Measurements from ENCODE around the gene MUC2.

MUC2 gene

GRCh38 chr11:1074244-1075221, at the start of gene MUC2:
TSS of gene MUC2 (plus strand) at chr11:1074874.
- no peak for DNase-seq

DNA sequence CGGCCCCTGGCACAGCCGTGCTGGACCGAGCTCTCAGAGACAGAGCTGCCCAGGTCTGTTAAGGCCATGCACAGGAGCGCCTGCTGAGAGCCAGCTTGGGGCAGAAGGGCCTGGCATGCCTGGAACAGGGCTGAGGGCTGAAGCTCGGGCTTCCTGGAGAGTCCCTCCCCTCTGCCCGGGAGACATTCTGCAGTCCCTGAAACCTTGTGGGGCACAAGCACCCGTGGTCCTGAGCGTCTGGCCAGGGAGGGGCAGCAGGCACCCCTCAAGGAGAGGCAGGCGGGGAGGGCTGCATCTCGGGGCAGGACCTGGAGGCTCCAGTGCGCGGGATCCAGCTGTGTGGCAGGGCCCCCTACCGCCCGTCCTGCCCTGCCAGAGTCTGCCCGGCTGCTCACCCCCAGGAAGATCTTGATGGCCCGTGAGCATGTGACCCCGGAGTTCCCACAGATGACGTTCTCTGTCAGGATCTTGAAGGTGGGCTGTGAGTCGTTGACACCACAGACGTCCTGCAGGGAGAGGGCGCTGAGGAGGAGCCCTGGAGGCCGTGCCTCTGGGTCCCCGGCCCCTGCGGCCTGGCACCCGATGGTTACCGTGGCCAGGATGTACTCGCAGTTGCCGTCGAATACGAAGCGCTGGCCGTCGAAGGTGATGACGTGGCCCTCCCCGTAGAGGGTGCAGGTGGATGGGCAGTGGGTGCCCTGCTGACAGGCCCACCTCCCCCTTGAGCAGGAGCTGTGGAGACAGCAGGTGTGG, 49.1 kb upstream of the MUC2 start:
- DNase-seq = no peak

GRCh38 chr11:1026163-1026450, 48.6 kb upstream of the MUC2 start:
- no peak for DNase-seq

DNA sequence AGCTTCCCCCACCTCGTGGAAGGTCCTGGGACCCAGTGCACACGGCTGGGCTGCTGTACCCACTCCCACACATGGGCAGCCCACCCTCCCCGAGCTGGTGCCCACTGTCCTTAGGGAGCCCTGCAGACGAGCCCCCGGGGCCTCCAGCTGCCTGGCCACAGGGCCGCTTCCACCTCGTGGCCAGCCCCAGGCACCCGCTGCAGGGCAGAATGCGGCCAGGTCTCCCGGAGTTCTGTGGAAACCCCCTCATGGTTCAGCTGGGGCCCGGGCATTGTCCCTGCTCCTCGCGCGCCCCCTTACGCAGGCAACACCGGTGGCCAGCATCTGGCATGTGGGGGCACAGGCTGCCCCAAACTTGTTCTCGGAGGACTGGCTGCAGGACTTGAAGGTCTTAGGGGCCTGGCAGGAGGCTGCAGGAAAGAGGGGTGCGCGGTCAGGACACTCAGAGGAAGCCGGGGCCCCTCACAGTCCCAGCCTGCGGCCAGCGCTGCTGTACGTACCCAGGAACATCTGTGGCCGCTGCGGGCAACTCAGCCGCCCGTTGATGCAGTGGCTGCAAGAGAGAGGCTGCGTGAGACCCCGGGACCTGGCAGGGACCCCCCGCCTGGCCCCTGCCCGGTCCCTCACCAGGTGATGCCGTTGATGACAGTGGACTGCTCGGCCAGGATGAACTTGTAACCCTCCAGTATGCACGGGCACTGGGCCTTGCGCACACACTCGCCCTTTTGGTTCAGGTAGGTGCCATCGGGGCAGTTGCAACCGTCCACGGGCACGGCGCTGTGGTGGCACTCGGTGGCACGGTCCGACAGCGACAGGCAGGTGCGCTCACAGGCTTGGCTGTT, 47.8 kb upstream of the MUC2 start:
- DNase-seq = no peak

GRCh38 chr11:1027483-1028290, 47.0 kb upstream of the MUC2 start:
- no peak for DNase-seq

GRCh38 chr11:1028291-1028540, 46.5 kb upstream of the MUC2 start:
- DNase-seq = no peak

DNA sequence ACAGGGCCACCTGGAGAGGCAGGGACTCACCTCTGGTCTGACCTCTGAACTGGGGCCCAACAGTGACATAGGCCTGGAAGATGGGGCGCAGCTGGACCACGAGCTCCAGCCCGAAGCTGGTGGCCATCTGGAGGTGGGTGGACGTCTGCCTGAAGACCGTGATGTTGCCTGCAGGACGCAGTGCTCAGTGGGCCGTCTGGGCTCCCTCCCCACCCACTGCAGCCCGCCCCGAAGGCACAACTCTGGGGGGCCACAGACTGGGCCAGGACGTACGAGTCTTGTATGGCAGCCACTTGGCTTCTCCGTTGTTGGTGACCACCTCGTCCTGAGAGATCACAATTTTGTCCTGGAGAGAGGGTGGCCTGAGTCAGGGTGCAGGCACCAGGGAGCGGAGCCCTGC, 46.1 kb upstream of the MUC2 start:
- no peak for DNase-seq

GRCh38 chr11:1029051-1029450, 45.6 kb upstream of the MUC2 start:
- DNase-seq = no peak

- no peak for DNase-seq
Measured at GRCh38 chr11:1029654-1030053, 45.0 kb upstream of the MUC2 start.

GRCh38 chr11:1030086-1030485, 44.6 kb upstream of the MUC2 start:
- DNase-seq = no peak

DNA sequence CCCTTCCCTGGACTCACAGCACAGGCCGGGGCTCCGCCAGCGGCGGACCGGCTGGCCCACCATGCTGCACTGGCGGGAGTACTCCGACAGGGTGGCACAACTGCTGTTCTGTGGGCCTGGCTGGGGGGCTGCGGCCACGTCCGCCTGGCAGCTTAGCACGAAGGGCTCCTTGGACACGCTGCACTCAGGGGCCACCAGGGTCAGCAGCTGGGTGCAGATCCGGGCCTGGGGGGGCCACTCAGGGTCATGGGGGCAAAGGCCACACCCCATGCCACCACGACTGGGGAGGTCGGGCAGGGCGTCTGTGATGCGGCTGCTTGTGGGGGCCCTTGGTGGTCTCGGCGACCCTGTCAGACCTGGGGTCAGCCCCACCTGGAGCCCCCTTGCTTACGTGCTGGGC, 44.1 kb upstream of the MUC2 start:
- no peak for DNase-seq

DNA sequence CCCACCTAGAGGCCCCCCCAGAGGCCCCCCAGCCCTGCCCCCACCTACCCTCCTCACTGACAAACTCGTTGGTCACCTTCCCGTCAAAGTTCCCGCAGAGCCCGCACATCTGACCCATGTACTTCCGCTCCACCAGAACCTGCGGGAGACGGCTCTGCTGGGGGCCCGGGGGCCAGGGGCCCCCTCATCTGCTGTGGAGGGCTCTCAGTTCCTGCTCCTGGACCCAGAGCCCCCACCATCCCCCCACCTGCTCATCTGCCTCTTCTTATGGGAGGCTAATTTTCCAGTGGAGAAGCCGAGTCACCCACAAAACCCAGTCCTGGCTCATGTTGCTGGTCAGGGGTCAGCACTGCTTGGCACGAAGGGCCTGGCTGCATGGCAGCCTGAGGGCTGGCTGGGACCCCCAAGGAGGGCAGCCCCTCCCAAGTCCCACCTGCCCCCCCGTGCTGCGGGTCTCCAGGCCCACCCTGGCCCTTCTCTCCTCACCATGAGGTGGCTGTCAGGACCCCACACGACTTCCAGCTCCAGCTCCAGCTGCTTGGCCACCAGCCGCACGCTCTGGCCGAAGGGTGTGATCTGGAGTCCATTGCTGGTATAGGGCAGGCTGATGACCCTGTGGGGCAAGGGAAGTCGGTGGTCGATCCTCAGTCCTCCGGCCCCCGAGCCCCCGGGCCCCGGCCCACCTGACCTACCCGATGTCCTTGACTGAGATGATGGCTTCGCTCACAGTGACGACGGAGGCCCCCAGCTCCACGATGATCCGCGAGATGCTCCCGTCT, 43.4 kb upstream of the MUC2 start:
- no peak for DNase-seq

DNA sequence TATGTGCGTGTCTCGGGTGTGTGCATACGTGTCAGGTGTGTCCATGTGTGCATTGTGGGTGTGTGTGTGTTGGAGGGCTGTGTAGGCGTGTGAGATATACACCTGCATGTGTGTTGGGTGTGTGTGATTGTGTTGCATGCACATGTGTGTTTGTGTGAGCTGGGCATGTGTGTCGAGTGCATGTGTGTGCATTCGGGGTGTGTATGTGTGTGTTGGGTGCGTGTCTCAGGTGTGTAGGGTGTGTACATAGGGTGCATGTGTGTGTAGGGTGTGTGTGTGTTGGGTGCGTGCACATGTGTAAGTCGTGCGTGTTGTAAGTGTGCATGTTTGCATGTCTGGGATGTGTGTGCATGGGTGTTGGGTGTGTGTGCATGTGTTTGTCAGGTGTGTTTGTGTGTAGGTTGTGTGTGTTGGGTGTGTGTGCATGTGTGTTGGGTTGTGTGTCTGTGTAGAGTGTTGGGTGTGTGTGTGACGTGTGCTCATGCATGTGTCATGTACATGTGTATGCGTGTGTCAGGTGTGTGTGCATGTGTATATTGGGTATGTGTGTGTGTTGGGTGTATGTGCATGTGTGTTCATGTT, 42.3 kb upstream of the MUC2 start:
- no peak for DNase-seq

DNA sequence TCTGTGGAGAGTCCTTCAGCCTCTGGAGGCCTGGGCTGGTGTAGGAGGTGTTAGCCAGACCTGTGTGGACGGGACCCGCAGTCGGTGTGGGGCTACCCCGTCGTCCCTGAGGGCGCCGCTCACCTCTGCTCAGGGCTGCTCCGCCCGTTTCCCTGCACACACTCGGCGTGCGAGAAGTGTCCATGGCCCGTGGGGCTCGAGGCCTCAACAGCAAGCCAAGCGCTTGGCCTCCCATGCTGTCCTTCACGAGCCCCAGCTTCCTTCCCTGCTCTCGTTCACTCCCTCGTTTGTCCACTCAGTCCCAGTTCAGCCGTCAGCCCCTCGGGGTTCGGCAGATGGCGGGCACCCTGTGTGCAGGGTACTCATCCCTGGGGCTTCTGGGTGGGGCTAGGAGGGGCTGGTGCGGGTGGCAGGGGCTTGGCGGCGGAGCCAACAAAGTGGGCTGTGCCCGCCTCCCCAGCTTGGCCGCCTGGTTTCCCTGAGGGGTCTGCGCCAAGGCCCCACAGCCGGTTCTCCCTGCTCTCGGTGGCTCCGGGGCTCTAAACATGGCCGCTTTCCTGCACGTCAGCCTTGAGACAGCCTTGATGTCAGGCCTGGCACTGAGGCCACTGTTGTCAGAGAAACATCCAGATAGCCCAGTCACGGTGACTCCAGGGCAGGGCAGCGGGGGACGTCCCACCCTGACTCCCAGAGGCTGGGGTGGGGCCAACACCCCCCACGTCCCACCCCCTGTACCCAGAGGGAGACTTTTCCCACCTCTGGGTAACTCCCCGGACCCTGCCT, 41.5 kb upstream of the MUC2 start:
- DNase-seq = no peak

- no peak for DNase-seq
Measured at GRCh38 chr11:1034001-1034400, 40.7 kb upstream of the MUC2 start.

- no peak for DNase-seq
Measured at GRCh38 chr11:1034456-1035295, 40.0 kb upstream of the MUC2 start.

DNA sequence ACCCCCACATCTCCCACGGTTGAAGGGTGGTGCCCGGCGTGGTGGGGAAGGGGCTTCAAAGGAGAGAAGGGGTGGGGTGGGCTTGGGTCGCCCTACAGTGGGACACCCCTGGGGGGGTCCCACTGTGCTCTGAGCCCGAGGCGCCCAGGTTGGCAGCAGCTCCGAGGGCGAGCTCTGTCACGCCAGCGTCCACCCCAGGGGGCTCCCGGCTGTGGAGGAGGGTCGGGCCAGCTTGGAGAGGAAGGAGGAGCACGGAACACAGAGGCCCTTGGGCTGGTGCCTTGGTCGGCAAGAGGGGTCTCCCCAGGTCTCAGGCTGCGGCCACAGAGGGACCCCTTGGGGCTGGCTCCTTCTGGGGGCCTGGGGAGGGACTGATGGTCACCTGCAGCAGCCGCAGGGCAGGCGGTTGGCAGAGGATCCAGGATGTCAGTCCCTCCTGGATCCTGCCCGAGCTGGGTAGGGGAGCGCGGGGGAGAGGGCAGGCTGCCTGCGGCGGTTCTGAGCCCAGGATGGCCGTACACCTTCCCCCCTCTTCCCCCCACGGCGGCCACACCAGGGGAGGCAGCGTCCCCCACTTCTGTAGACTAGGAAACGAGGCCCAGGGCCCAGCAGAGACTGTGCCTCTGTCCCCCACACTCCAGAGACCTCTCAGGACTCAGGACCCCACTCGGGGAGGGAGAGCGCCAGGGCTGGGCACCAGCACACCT, 38.9 kb upstream of the MUC2 start:
- no peak for DNase-seq

GRCh38 chr11:1036303-1036923, 38.3 kb upstream of the MUC2 start, which contains the start of gene MUC6:
TSS of gene MUC6 (minus strand) at chr11:1036718. CDS start at chr11:1036655, 63 bp downstream.
- no peak for DNase-seq

DNA sequence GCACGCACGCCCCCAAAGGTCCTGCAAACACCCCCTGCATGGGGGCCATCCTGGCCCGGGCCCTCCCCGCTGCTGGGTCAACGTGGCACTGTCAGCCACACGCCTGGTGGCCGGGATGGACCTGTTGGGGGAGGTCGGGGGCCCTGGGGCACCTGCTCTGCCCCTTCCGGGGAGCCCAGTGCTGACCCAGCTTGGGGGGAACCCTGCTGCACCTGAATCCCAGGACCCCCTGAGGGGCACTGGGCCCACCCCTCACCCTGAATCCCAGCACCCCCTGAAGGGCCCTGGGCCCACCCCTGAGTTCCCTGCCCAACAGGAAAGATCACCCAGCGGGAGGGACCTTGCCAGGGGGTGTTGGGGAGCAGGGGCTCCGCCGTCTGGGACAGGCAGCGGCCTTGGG, 37.7 kb upstream of the MUC2 start:
- no peak for DNase-seq

All from MV-4-11 (cell line).